ENCODE data around the gene RCBTB1.

The RCBTB1 gene

DNA sequence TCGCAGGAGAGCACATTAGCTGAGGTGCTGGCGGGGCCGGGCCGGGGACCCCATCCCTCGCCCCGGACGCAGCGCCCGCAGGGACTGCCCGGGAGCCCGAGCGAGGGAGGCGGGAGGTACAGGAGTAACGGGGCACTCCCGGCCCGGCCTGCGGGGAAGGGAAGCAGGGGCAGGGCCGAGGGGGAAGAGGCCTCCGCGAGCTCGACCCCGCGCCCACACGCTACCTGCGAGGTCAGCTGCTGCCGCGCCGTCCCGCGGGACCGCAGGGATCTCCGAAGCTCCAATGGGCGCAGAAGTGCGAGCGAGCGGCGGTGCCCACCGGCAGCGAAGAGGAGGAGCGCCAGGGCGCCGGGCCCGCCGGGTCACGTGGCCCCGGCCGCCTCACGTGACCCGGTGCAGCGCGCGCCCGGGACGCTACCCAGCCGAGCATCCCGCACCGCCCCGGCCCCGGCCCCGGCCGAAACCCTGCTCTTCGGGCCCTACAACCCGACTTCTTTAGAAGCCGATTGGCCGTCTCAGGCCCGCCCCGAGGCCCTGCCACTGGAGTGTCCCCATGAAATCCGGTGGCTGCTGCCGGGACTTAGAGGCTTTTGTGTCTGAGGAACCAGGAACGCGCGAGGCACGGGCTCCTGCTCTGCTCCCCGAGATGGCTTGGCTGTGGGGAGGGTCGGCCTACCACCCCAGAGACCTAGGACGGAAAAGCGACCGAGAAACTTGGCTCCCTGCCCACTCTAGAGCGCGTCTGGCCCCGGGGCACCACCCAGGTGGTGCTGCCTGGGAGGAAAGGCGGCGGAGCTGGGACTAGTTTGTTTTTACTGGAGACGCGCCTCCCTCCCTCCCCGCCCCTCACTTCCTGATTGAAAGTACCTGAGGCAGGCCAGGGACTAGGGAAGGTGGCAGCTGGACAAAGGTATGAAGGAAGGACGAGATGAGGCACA lies at the start of gene RCBTB1:
TSS of gene RCBTB1 (minus strand) at position 339 of the 938 bp plus-strand sequence. CDS start 18,279 bp downstream, outside the sequence.
- Histone ChIP-seq H2AFZ (ENCODE audit: low read depth, low read length, severe bottlenecking) (peak within 1 kb of the TSS; percentile 91), H3K4me2 (ENCODE audit: low read depth, low read length, poor library complexity, severe bottlenecking) (peak within 1 kb of the TSS; percentile 87), H3K9me3 (ENCODE audit: insufficient read depth, low read length) (no peaks in the 10 kb centered on the region), H3K27me3 (ENCODE audit: low read length) (no peaks in the 10 kb centered on the region), H3K27ac (ENCODE audit: low read depth, low read length) (peak within 1 kb of the TSS; percentile 63), H4K20me1 (ENCODE audit: low read depth, low read length) (no peaks in the 10 kb centered on the region), H3K79me2 (ENCODE audit: insufficient read depth, low read length) (peaks cover 18% of the 10 kb centered on the region), H3K36me3 (ENCODE audit: low read length) (no peaks in the 10 kb centered on the region), H3K9me2 (replicated peaks; ENCODE audit: insufficient read depth, low read length) (no peaks in the 10 kb centered on the region), H3K9ac (ENCODE audit: low read length) (peak within 1 kb of the TSS; percentile 82), H3K4me3 (ENCODE audit: insufficient read depth, low read length, poor library complexity, severe bottlenecking) (peak within 1 kb of the TSS; percentile 74), H3F3A (ENCODE audit: insufficient read depth) (peaks cover 8% of the 10 kb centered on the region; the same call in 1 of the 2 replicates)
- TF ChIP-seq, protein P1, sequence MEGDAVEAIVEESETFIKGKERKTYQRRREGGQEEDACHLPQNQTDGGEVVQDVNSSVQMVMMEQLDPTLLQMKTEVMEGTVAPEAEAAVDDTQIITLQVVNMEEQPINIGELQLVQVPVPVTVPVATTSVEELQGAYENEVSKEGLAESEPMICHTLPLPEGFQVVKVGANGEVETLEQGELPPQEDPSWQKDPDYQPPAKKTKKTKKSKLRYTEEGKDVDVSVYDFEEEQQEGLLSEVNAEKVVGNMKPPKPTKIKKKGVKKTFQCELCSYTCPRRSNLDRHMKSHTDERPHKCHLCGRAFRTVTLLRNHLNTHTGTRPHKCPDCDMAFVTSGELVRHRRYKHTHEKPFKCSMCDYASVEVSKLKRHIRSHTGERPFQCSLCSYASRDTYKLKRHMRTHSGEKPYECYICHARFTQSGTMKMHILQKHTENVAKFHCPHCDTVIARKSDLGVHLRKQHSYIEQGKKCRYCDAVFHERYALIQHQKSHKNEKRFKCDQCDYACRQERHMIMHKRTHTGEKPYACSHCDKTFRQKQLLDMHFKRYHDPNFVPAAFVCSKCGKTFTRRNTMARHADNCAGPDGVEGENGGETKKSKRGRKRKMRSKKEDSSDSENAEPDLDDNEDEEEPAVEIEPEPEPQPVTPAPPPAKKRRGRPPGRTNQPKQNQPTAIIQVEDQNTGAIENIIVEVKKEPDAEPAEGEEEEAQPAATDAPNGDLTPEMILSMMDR (IDR thresholded peaks at IDR 0.05; ENCODE audit: insufficient read depth, low read length, poor library complexity, severe bottlenecking): no peak
- TF ChIP-seq EZH2phosphoT487 (conservative IDR thresholded peaks at IDR 0.05; ENCODE audit: low read length): no peak

DNA sequence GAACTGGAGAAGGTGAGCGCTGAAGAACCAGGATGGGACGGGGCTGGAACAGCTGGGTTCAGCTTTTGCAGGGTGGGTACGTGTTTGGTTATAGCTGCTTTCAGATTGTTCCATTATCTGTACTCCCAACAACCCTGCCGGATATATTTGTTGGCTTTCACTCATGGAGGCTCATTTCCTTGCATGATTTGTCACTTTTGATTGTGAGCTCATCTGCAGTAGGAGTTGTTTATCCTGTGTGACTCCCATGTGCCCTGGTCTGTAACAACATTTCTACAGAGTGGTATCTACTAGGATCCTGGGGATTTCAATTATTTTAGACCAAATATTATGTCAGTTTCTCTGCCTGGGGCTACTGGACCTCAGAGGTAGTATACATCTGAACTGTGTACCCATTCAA lies 48.4 kb upstream of the RCBTB1 start:
- Histone ChIP-seq H3K4me3 (ENCODE audit: insufficient read depth, low read length, poor library complexity, severe bottlenecking) (no peak overlapping the region), H4K20me1 (ENCODE audit: low read depth, low read length) (no peaks in the 10 kb centered on the region), H2AFZ (ENCODE audit: low read depth, low read length, severe bottlenecking) (no peak overlapping the region), H3K9me3 (ENCODE audit: insufficient read depth, low read length) (no peaks in the 10 kb centered on the region), H3F3A (ENCODE audit: insufficient read depth) (no peaks in the 10 kb centered on the region), H3K27me3 (ENCODE audit: low read length) (no peaks in the 10 kb centered on the region), H3K4me2 (ENCODE audit: low read depth, low read length, poor library complexity, severe bottlenecking) (no peak overlapping the region), H3K79me2 (ENCODE audit: insufficient read depth, low read length) (peaks cover 40% of the 10 kb centered on the region), H3K9ac (ENCODE audit: low read length) (no peak overlapping the region), H3K27ac (ENCODE audit: low read depth, low read length) (no peak overlapping the region), H3K9me2 (replicated peaks; ENCODE audit: insufficient read depth, low read length) (no peaks in the 10 kb centered on the region), H3K36me3 (ENCODE audit: low read length) (no peaks in the 10 kb centered on the region)
- TF ChIP-seq, protein P1 (IDR thresholded peaks at IDR 0.05; ENCODE audit: insufficient read depth, low read length, poor library complexity, severe bottlenecking): no peak
- TF ChIP-seq EZH2phosphoT487 (conservative IDR thresholded peaks at IDR 0.05; ENCODE audit: low read length): no peak

DNA sequence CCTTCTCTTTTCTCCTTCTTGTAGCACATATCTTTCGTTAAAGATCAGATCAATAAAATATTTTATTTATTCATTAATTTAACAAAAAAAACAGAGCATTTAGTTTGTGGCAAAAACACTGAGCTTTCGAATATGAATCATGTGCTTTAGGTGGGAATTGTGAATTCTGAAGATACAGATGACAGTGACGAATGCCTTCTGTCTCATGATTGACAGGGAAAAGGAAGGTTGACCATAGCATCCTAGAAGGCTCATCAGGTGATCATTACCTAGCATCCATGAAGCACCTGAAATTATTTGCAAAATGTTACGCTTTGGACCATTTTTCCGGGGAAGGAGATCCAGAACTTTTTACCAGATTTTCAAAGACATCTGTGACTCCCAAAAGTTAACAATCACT lies 46.8 kb upstream of the RCBTB1 start:
- no peaks in the 10 kb centered on the region for H3K27me3 ChIP-seq (ENCODE audit: low read length)
- H3K27ac ChIP-seq (ENCODE audit: low read depth, low read length): no peak overlapping the region
- H3K9me3 ChIP-seq (ENCODE audit: insufficient read depth, low read length): no peaks in the 10 kb centered on the region
- H3K36me3 ChIP-seq (ENCODE audit: low read length): no peaks in the 10 kb centered on the region
- H2AFZ ChIP-seq (ENCODE audit: low read depth, low read length, severe bottlenecking): no peak overlapping the region
- H3K9me2 ChIP-seq (replicated peaks; ENCODE audit: insufficient read depth, low read length): no peaks in the 10 kb centered on the region
- no peaks in the 10 kb centered on the region for H4K20me1 ChIP-seq (ENCODE audit: low read depth, low read length)
- H3K4me2 ChIP-seq (ENCODE audit: low read depth, low read length, poor library complexity, severe bottlenecking): no peak overlapping the region
- H3K9ac ChIP-seq (ENCODE audit: low read length): no peak overlapping the region
- TF ChIP-seq EZH2phosphoT487 (conservative IDR thresholded peaks at IDR 0.05; ENCODE audit: low read length): no peak
- TF ChIP-seq, protein P1 (IDR thresholded peaks at IDR 0.05; ENCODE audit: insufficient read depth, low read length, poor library complexity, severe bottlenecking): no peak
- H3K79me2 ChIP-seq (ENCODE audit: insufficient read depth, low read length): peaks cover 44% of the 10 kb centered on the region
- H3F3A ChIP-seq (ENCODE audit: insufficient read depth): no peaks in the 10 kb centered on the region
- no peak overlapping the region for H3K4me3 ChIP-seq (ENCODE audit: insufficient read depth, low read length, poor library complexity, severe bottlenecking)
